HepG2 (cell line): Measurements from ENCODE around the gene OSBPL3. TPM values are rescaled to one million over a fixed set of nuclear protein-coding genes. Genes with fewer than 3 reads are reported as not detected.

ENCODE experiments used
- ATAC-seq: fragments of 200-7000 bp; cut with Tn5 transposase; 3 replicates; pipeline ENCODE4 v1.9.1; 2020; ENCODE audit warnings: mild to moderate bottlenecking, moderate library complexity
- BruUV-seq: library from RNA; stranded (reverse); fragments of 400-500 nt; replicated peaks from 2 replicates; lab custom pipeline; 2021; lab: Mats Ljungman, UMichigan
- CTCF ChIA-PET: fragments of 300-600 bp; formaldehyde crosslinking; extraction: SDS; loops from one replicate; lab custom pipeline; 2021; ENCODE audit warnings: low total read pairs, inconsistent platforms, low intra/inter-chr PET ratio; lab: Yijun Ruan, JAX
- POLR2A ChIA-PET: fragments of 350-600 bp; sonication (Branson Sonifier 250); formaldehyde crosslinking; loops from one replicate; lab custom pipeline; 2020; ENCODE audit warnings: antibody characterized with exemption, inconsistent platforms; lab: Yijun Ruan, JAX
- DNase-seq: peaks from one replicate; pipeline ENCODE4 v3.0.0-alpha.2; 2015; ENCODE audit warnings: low spot score
- FAIRE-seq: peaks from 3 replicates; lab custom pipeline; 2011; peaks lifted over from hg19 to GRCh38; lab: Jason Lieb, UNC
- H2AFZ ChIP-seq: one replicate; pipeline ENCODE4 v1.6.1; 2011; ENCODE audit warnings: low read length, inconsistent platforms
- H3K27ac ChIP-seq: fragments of 300-600 bp; 3 replicates; pipeline ENCODE4 v1.8.0; 2011; ENCODE audit warnings: mixed run types, mild to moderate bottlenecking, mixed read lengths, low read length, inconsistent platforms; ENCODE audit not compliant: insufficient read depth; ENCODE audit errors: extremely low read length
- H3K27me3 ChIP-seq, 2 experiments: fragments of 200-600 bp in 1 of 2; 2 replicates in 1 of 2; 3 replicates in 1 of 2; pipeline versions ENCODE4 v1.6.0 to v1.8.0; 2011; ENCODE audit warnings: low read length in 2 of 2, mild to moderate bottlenecking in 2 of 2, moderate library complexity in 2 of 2, inconsistent platforms in 1 of 2; ENCODE audit not compliant: insufficient read depth in 2 of 2, control insufficient read depth in 1 of 2
- H3K36me3 ChIP-seq, 2 experiments: fragments of 200-600 bp in 1 of 2; replicated peaks in 1 of 2; 2 replicates in 1 of 2; 3 replicates in 1 of 2; pipeline versions ENCODE4 v1.5.1 to v1.8.0; 2011; ENCODE audit warnings: low read length in 2 of 2, inconsistent platforms in 1 of 2; ENCODE audit not compliant: insufficient read depth in 2 of 2, control insufficient read depth in 1 of 2
- H3K4me1 ChIP-seq: 2 replicates; pipeline ENCODE4 v1.5.1; 2012; ENCODE audit warnings: low read length, inconsistent platforms; ENCODE audit not compliant: insufficient read depth
- H3K4me2 ChIP-seq: 2 replicates; pipeline ENCODE4 v1.6.0; 2011; ENCODE audit warnings: low read depth, low read length, inconsistent platforms
- H3K4me3 ChIP-seq, 3 experiments: fragments of 200-600 bp in 1 of 3; sonication (generic), shearing (Covaris generic) in 1 of 3; replicated peaks in 1 of 3; 2 replicates each; pipeline ENCODE4 v1.5.1; 2011 to 2016; ENCODE audit warnings: low read length in 3 of 3, inconsistent platforms in 2 of 3, low read depth in 2 of 3, mild to moderate bottlenecking in 2 of 3, control low read depth in 1 of 3, mixed read lengths in 1 of 3; ENCODE audit not compliant: insufficient read depth in 1 of 3
- H3K79me2 ChIP-seq: one replicate; pipeline ENCODE4 v1.6.1; 2011; ENCODE audit warnings: low read length, inconsistent platforms; ENCODE audit not compliant: insufficient read depth
- H3K9ac ChIP-seq: 2 replicates; pipeline ENCODE4 v1.6.0; 2011; ENCODE audit warnings: mild to moderate bottlenecking, low read depth, low read length, inconsistent platforms; ENCODE audit not compliant: insufficient read depth
- H3K9me3 ChIP-seq: 2 replicates; pipeline ENCODE4 v1.5.1; 2012; ENCODE audit warnings: mild to moderate bottlenecking, low read length
- H4K20me1 ChIP-seq: 2 replicates; pipeline ENCODE4 v1.6.0; 2011; ENCODE audit warnings: inconsistent platforms, mild to moderate bottlenecking, low read length, moderate library complexity; ENCODE audit not compliant: insufficient read depth
- DNMT1 ChIP-seq: sonication (generic); formaldehyde crosslinking; IDR thresholded peaks from 2 replicates; pipeline ENCODE4 v1.5.1; 2020; ENCODE audit warnings: mild to moderate bottlenecking, missing genetic modification reagents
- E2F1 ChIP-seq: sonication (generic); formaldehyde crosslinking; IDR thresholded peaks from 2 replicates; pipeline ENCODE4 v1.5.0; 2020; ENCODE audit warnings: missing genetic modification reagents
- GPBP1L1 ChIP-seq: sonication (generic); formaldehyde crosslinking; IDR thresholded peaks from 2 replicates; pipeline ENCODE4 v1.5.0; 2020; ENCODE audit warnings: mild to moderate bottlenecking, missing genetic modification reagents
- HES4 ChIP-seq: sonication (generic); formaldehyde crosslinking; IDR thresholded peaks from 2 replicates; pipeline ENCODE4 v1.9.0; 2021; ENCODE audit warnings: mild to moderate bottlenecking, missing genetic modification reagents, borderline replicate concordance
- HIC2 ChIP-seq: sonication (generic); formaldehyde crosslinking; IDR thresholded peaks from 2 replicates; pipeline ENCODE4 v1.9.0; 2022; ENCODE audit warnings: low read depth, missing genetic modification reagents
- IKZF5 ChIP-seq: IDR thresholded peaks from 2 replicates; pipeline ENCODE4 v1.6.1; 2018; ENCODE audit warnings: missing genetic modification reagents, mild to moderate bottlenecking, missing compliant biosample characterization
- TBL1XR1 ChIP-seq: fragments of 150-350 bp; IDR thresholded peaks from 2 replicates; pipeline ENCODE4 v1.6.1; 2014; ENCODE audit warnings: borderline replicate concordance, low read length; ENCODE audit not compliant: partially characterized antibody
- ZBTB1 ChIP-seq: sonication (generic); formaldehyde crosslinking; IDR thresholded peaks from 2 replicates; pipeline ENCODE4 v1.4.0; 2020; ENCODE audit warnings: missing genetic modification reagents, borderline replicate concordance
- ZNF224 ChIP-seq: sonication (generic); formaldehyde crosslinking; IDR thresholded peaks from 2 replicates; pipeline ENCODE4 v1.5.0; 2020; ENCODE audit warnings: mild to moderate bottlenecking, missing genetic modification reagents
- ZNF687 ChIP-seq: sonication (generic); formaldehyde crosslinking; IDR thresholded peaks from 2 replicates; pipeline ENCODE4 v1.5.1; 2020; ENCODE audit warnings: mild to moderate bottlenecking, missing genetic modification reagents, moderate library complexity
- WGBS: methylation state at CpG from one replicate; pipeline ENCODE4 v1.1.6; 2017; ENCODE audit warnings: low lambda C conversion rate; 5-methylcytosine and 5-hydroxymethylcytosine counted together
- in situ Hi-C: cut with HindIII; loops from 2 replicates; pipeline ENCODE4 v1.10.0; 2017; ENCODE audit warnings: low pct_unique_long_range_greater_than_20kb; ENCODE audit not compliant: extremely low pct_ligation_motif_present
- intact Hi-C: fragments of 100-400 bp; cut with micrococcal nuclease; formaldehyde crosslinking; loops from one replicate; pipeline ENCODE4 v1.10.0; 2022; ENCODE audit not compliant: unreplicated experiment
- polyA plus RNA-seq, 8 experiments: library from polyadenylated mRNA; depleted of rRNA in 3 of 8; stranded (reverse) in 7 of 8; unstranded in 1 of 8; fragments of >200 nt; fragmentation: Illumina TruSeq in 4 of 8; extraction: Trizol in 4 of 8; gene quantifications; 2 replicates each; pipeline versions ENCODE4 v1.2.1 to v1.2.3, GENCODE V29; 2011 to 2016; ENCODE audit warnings: low read depth in 4 of 8, missing spikeins in 1 of 8, mixed read lengths in 1 of 8; ENCODE audit not compliant: insufficient read depth in 1 of 8
- total RNA-seq, 5 experiments: library from RNA; depleted of rRNA; stranded (reverse); fragments of >200 nt; fragmentation: Illumina TruSeq; extraction: Trizol; gene quantifications; 2 replicates each; pipeline ENCODE4 v1.2.3, GENCODE V29; 2016; ENCODE audit warnings: low read depth in 1 of 5

Gene OSBPL3
- total and polyA plus RNA-seq, 2 of the 13 experiments (the other 11 are each of a cell fraction or from before 2014, with no cell fraction given) = 8.8 to 28.9 TPM

- no peak overlapping the region for H3K4me3 ChIP-seq
- POLR2A ChIA-PET = no interaction called here
- in situ Hi-C loops = loop anchor here (10.0 kb wide), 1 partner anchor 199 kb away; no protein-coding TSS in a partner anchor
- TF ChIP-seq HES4 (CRISPR knock-in tag) (no peak), E2F1 (CRISPR knock-in tag) (no peak), DNMT1 (CRISPR knock-in tag) (no peak), ZBTB1 (CRISPR knock-in tag) (no peak), HIC2 (no peak), ZNF224 (CRISPR knock-in tag) (no peak), GPBP1L1 (CRISPR knock-in tag) (no peak), IKZF5 (CRISPR knock-in tag) (no peak), TBL1XR1 (no peak), ZNF687 (CRISPR knock-in tag) (no peak)
- DNase-seq (no peak), ATAC-seq (no peak), FAIRE-seq (no peak)
- WGBS = 81% methylated on average over 3 of the region's 4 CpGs
- no peak overlapping the region for H2AFZ ChIP-seq
- intact Hi-C loops = no loop called here
- H3K36me3 ChIP-seq = peaks cover 0 to 2% of the 10 kb centered on the region in 2 experiments; a peak in 1 of 5 replicates
- CTCF ChIA-PET = interaction anchor here (0.8 to 1.8 kb wide), 4 partner anchors 83 to 198 kb away, joined by 3 to 8 read pairs (median 6); partner anchors contain the start of gene OSBPL3
- no peaks in the 10 kb centered on the region for H3K27me3 ChIP-seq
- peaks cover 26% of the 10 kb centered on the region for H3K79me2 ChIP-seq
- peaks cover 8% of the 10 kb centered on the region for H3K4me1 ChIP-seq
- no peak overlapping the region for H3K27ac ChIP-seq
- H3K9ac ChIP-seq = no peak overlapping the region
- no peak overlapping the region for H3K4me2 ChIP-seq
- no TSS peak for BruUV-seq
- H4K20me1 ChIP-seq = no peaks in the 10 kb centered on the region
- H3K9me3 ChIP-seq = no peaks in the 10 kb centered on the region
Observed at GRCh38 chr7:24896031-24896501, 83.9 kb downstream of the OSBPL3 start.
